ENCODE results near the gene SPRR2E.
"Not testable (repeated sequence)": the region's sequence is repeated elsewhere in the genome, so short reads cannot be mapped to it uniquely, and the experiment has no call there.

DNA sequence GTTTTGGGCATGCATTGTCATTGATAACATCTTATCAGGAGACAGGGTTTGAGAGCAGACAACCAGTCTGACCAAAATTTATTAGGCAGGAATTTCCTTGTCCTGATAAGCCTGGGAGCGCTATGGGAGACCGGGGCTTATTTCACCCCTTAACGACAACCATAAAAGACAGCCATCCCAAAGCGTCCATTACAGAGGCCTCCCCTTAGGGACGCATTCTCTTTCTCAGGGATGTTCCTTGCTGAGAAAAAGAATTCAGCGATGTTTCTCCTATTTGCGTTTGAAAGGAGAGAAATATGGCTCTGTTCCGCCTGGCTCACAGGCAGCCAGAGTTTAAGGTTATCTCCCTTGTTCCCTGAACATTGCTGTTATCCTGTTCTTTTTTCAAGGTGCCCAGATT is 29.5 kb upstream of the SPRR2E start:
- TF ChIP-seq, protein P1, sequence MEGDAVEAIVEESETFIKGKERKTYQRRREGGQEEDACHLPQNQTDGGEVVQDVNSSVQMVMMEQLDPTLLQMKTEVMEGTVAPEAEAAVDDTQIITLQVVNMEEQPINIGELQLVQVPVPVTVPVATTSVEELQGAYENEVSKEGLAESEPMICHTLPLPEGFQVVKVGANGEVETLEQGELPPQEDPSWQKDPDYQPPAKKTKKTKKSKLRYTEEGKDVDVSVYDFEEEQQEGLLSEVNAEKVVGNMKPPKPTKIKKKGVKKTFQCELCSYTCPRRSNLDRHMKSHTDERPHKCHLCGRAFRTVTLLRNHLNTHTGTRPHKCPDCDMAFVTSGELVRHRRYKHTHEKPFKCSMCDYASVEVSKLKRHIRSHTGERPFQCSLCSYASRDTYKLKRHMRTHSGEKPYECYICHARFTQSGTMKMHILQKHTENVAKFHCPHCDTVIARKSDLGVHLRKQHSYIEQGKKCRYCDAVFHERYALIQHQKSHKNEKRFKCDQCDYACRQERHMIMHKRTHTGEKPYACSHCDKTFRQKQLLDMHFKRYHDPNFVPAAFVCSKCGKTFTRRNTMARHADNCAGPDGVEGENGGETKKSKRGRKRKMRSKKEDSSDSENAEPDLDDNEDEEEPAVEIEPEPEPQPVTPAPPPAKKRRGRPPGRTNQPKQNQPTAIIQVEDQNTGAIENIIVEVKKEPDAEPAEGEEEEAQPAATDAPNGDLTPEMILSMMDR (IDR thresholded peaks at IDR 0.05; ENCODE audit: poor library complexity): not testable (repeated sequence)
- not testable (repeated sequence) for TF ChIP-seq EZH2 (IDR thresholded peaks at IDR 0.05; ENCODE audit: borderline replicate concordance)
